HCT116 (cell line): Measurements from ENCODE around the gene CRYBG3. TPM values are rescaled to one million over a fixed set of nuclear protein-coding genes. Genes with fewer than 3 reads are reported as not detected.
"Not testable (repeated sequence)": the region's sequence is repeated elsewhere in the genome, so short reads cannot be mapped to it uniquely, and the experiment has no call there.

Experiments
- ATAC-seq: fragments of 200-7000 bp; cut with Tn5 transposase; 2 replicates; pipeline ENCODE4 v1.9.1; 2020; ENCODE audit warnings: mild to moderate bottlenecking, moderate library complexity
- BruUV-seq: library from RNA; stranded (reverse); fragments of 400-500 nt; replicated peaks from 2 replicates; lab custom pipeline; 2021; lab: Mats Ljungman, UMichigan
- CTCF ChIA-PET: fragments of 300-600 bp; sonication (Branson Sonifier 250); formaldehyde crosslinking; loops from one replicate; lab custom pipeline; 2021; ENCODE audit warnings: antibody characterized with exemption; lab: Charles Lee
- POLR2A ChIA-PET: fragments of 300-600, 350-600 bp; sonication (Branson Sonifier 250); formaldehyde crosslinking; loops from one replicate; lab custom pipeline; 2021; ENCODE audit warnings: antibody characterized with exemption; lab: Charles Lee
- RAD21 ChIA-PET, 2 experiments: fragments of 300-600 bp; sonication (Branson Sonifier 250); formaldehyde crosslinking; loops; one replicate each; lab custom pipeline; 2023; ENCODE audit warnings: low total read pairs in 2 of 2; ENCODE audit not compliant: uncharacterized antibody in 2 of 2, unreplicated experiment in 2 of 2, low non-redundant PET in 1 of 2; lab: Charles Lee
- DNase-seq: peaks from one replicate; pipeline ENCODE4 v3.0.0-alpha.2; 2010; ENCODE audit warnings: low read depth, low spot score
- H2AFZ ChIP-seq: fragments of 200-600 bp; shearing (Covaris generic), sonication (generic); 2 replicates; pipeline ENCODE4 v1.6.1; 2017; ENCODE audit warnings: low read depth, mixed run types, mixed read lengths, antibody characterized with exemption, low read length; ENCODE audit not compliant: poor library complexity, severe bottlenecking
- H3K27ac ChIP-seq: 2 replicates; pipeline ENCODE4 v1.5.1; 2012; ENCODE audit warnings: low read depth, low read length
- H3K27me3 ChIP-seq: fragments of 200-600 bp; sonication (generic); 2 replicates; pipeline ENCODE4 v1.6.1; 2016; ENCODE audit warnings: mixed run types, low read length, mixed read lengths; ENCODE audit not compliant: insufficient read depth
- H3K36me3 ChIP-seq, 2 experiments: fragments of 200-500 bp in 1 of 2; fragments of 200-600 bp in 1 of 2; sonication (Bioruptor generic) in 1 of 2; sonication (generic) in 1 of 2; 2 replicates each; pipeline versions ENCODE4 v1.5.1 to v1.6.1; 2014 to 2016; ENCODE audit warnings: low read length in 2 of 2, inconsistent platforms in 1 of 2, mixed read lengths in 1 of 2, mixed run types in 1 of 2; ENCODE audit not compliant: insufficient read depth in 2 of 2, control insufficient read depth in 1 of 2
- H3K4me1 ChIP-seq, 2 experiments: fragments of 200-600 bp in 1 of 2; sonication (generic) in 1 of 2; 2 replicates each; pipeline versions ENCODE4 v1.5.1 to v1.6.1; 2012 to 2017; ENCODE audit warnings: low read length in 2 of 2, inconsistent platforms in 1 of 2, mild to moderate bottlenecking in 1 of 2, mixed read lengths in 1 of 2, mixed run types in 1 of 2, moderate library complexity in 1 of 2; ENCODE audit not compliant: insufficient read depth in 2 of 2, control insufficient read depth in 1 of 2
- H3K4me2 ChIP-seq: fragments of 200-600 bp; sonication (generic); 2 replicates; pipeline ENCODE4 v1.6.1; 2017; ENCODE audit warnings: mixed run types, low read length, mixed read lengths
- H3K4me3 ChIP-seq, 2 experiments: fragments of 200-600 bp in 1 of 2; sonication (generic) in 1 of 2; replicated peaks in 1 of 2; 2 replicates each; pipeline ENCODE4 v1.5.1; 2011 to 2016; ENCODE audit warnings: low read length in 2 of 2, control low read depth in 1 of 2, low read depth in 1 of 2, mild to moderate bottlenecking in 1 of 2, mixed read lengths in 1 of 2, mixed run types in 1 of 2
- H3K79me2 ChIP-seq: fragments of 200-600 bp; sonication (generic); 2 replicates; pipeline ENCODE4 v1.6.1; 2017; ENCODE audit warnings: mild to moderate bottlenecking, mixed run types, low read length, moderate library complexity, mixed read lengths; ENCODE audit not compliant: insufficient read depth
- H3K9ac ChIP-seq: fragments of 200-600 bp; sonication (generic); 2 replicates; pipeline ENCODE4 v1.6.1; 2016; ENCODE audit warnings: low read length, mixed read lengths
- H3K9me2 ChIP-seq: fragments of 200-600 bp; sonication (generic), shearing (Covaris generic); 2 replicates; pipeline ENCODE4 v1.6.1; 2017; ENCODE audit warnings: mixed run types, mild to moderate bottlenecking, moderate library complexity; ENCODE audit not compliant: insufficient read depth
- H3K9me3 ChIP-seq, 2 experiments: fragments of 200-500 bp in 1 of 2; fragments of 200-600 bp in 1 of 2; sonication (Bioruptor generic) in 1 of 2; sonication (generic) in 1 of 2; 2 replicates each; pipeline ENCODE4 v1.6.1; 2014 to 2017; ENCODE audit warnings: low read length in 2 of 2, mixed read lengths in 2 of 2, inconsistent platforms in 1 of 2, low read depth in 1 of 2, mild to moderate bottlenecking in 1 of 2, mixed run types in 1 of 2, moderate library complexity in 1 of 2; ENCODE audit not compliant: control insufficient read depth in 1 of 2, insufficient read depth in 1 of 2
- H4K20me1 ChIP-seq: fragments of 200-600 bp; sonication (generic), shearing (Covaris generic); 2 replicates; pipeline ENCODE4 v1.6.1; 2017; ENCODE audit warnings: mixed run types, mild to moderate bottlenecking, moderate library complexity; ENCODE audit not compliant: insufficient read depth
- ATF3 ChIP-seq: IDR thresholded peaks from 2 replicates; pipeline ENCODE4 v1.6.1; 2012
- EGR1 ChIP-seq: IDR thresholded peaks from 2 replicates; pipeline ENCODE4 v1.6.1; 2012; ENCODE audit warnings: low read depth
- EZH2phosphoT487 ChIP-seq: fragments of 200-600 bp; IDR thresholded peaks from 2 replicates; pipeline ENCODE4 v1.6.1; 2018; ENCODE audit warnings: antibody characterized with exemption, borderline replicate concordance
- FOSL1 ChIP-seq: IDR thresholded peaks from 2 replicates; pipeline ENCODE4 v1.6.1; 2012; ENCODE audit warnings: low read depth
- POLR2A ChIP-seq: IDR thresholded peaks from 2 replicates; pipeline ENCODE4 v1.7.0; 2011; ENCODE audit warnings: borderline replicate concordance; ENCODE audit not compliant: insufficient read depth, insufficient read length; ENCODE audit errors: extremely low read depth
- POLR2AphosphoS5 ChIP-seq: IDR thresholded peaks from 2 replicates; pipeline ENCODE4 v1.6.1; 2011; ENCODE audit warnings: mild to moderate bottlenecking, low read depth, low read length, moderate library complexity
- RAD21 ChIP-seq: IDR thresholded peaks from 2 replicates; pipeline ENCODE4 v1.6.1; 2012; ENCODE audit warnings: low read depth, mild to moderate bottlenecking
- SIN3A ChIP-seq: IDR thresholded peaks from 2 replicates; pipeline ENCODE4 v1.6.1; 2012; ENCODE audit warnings: low read depth
- SP1 ChIP-seq: IDR thresholded peaks from 2 replicates; pipeline ENCODE4 v1.6.1; 2012; ENCODE audit warnings: low read depth
- SRF ChIP-seq: IDR thresholded peaks from 2 replicates; pipeline ENCODE4 v1.6.1; 2012; ENCODE audit warnings: low read depth
- TCF7L2 ChIP-seq: IDR thresholded peaks from 2 replicates; pipeline ENCODE4 v1.7.0; 2011; ENCODE audit warnings: borderline replicate concordance, inconsistent platforms; ENCODE audit not compliant: insufficient read depth, insufficient read length; ENCODE audit errors: extremely low read depth
- YY1 ChIP-seq: IDR thresholded peaks from 2 replicates; pipeline ENCODE4 v1.6.1; 2011; ENCODE audit warnings: low read length, low read depth, moderate library complexity, mild to moderate bottlenecking; ENCODE audit not compliant: insufficient replicate concordance; ENCODE audit errors: extremely low read depth
- ZFX ChIP-seq: fragments of 450-650 bp; IDR thresholded peaks from 2 replicates; pipeline ENCODE4 v1.6.1; 2017
- intact Hi-C: fragments of 100-400 bp; cut with micrococcal nuclease; formaldehyde crosslinking; loops from 2 replicates; pipeline ENCODE4 v1.10.0; 2022
- total RNA-seq: library from RNA; stranded (reverse); gene quantifications from one replicate; pipeline ENCODE4 v1.2.1, GENCODE V29; 2021; ENCODE audit not compliant: unreplicated experiment

The CRYBG3 gene
- total RNA-seq, 1 experiment from 2014 or later, result 7.5 TPM

- H3K36me3 ChIP-seq, H2AFZ ChIP-seq, H3K4me1 ChIP-seq, DNase-seq, CTCF ChIA-PET, intact Hi-C loops, POLR2A ChIA-PET, ATAC-seq, H3K9me3 ChIP-seq, H3K9me2 ChIP-seq, H3K27me3 ChIP-seq, H3K9ac ChIP-seq, H3K27ac ChIP-seq, H3K4me3 ChIP-seq, H3K4me2 ChIP-seq, RAD21 ChIA-PET, H3K79me2 ChIP-seq, H4K20me1 ChIP-seq, BruUV-seq: not testable (repeated sequence)
Observed at GRCh38 chr3:97909830-97910229, 88.0 kb downstream of the CRYBG3 start.

- POLR2A ChIA-PET, DNase-seq: not testable (repeated sequence)
Observed at GRCh38 chr3:97910236-97910831, 88.5 kb downstream of the CRYBG3 start.

GRCh38 chr3:97910931-97911351 lies 89.1 kb downstream of the CRYBG3 start:
- no peaks in the 10 kb centered on the region for H4K20me1 ChIP-seq
- ATAC-seq, result no peak
- DNase-seq, result no peak
- H3K27me3 ChIP-seq, result no peaks in the 10 kb centered on the region
- RAD21 ChIA-PET, result no interaction called here
- H3K36me3 ChIP-seq, result no peaks in the 10 kb centered on the region
- H3K79me2 ChIP-seq, result no peaks in the 10 kb centered on the region
- no peak overlapping the region for H3K4me3 ChIP-seq
- BruUV-seq, result no TSS peak
- intact Hi-C loops, result no loop called here
- H3K4me1 ChIP-seq, result peaks cover 6% of the 10 kb centered on the region in 2 experiments; a peak in 3 of 4 replicates
- no peak overlapping the region for H3K4me2 ChIP-seq
- CTCF ChIA-PET, result no interaction called here
- H3K9me3 ChIP-seq, result no peaks in the 10 kb centered on the region
- POLR2A ChIA-PET, result no interaction called here
- H3K9ac ChIP-seq, result no peak overlapping the region
- no peaks in the 10 kb centered on the region for H3K9me2 ChIP-seq
- no peak overlapping the region for H2AFZ ChIP-seq
- no peak overlapping the region for H3K27ac ChIP-seq
- no peak for TF ChIP-seq TCF7L2
- TF ChIP-seq SIN3A, result no peak
- TF ChIP-seq POLR2A, result no peak
- no peak for TF ChIP-seq FOSL1
- no peak for TF ChIP-seq SP1
- TF ChIP-seq EGR1, result no peak
- TF ChIP-seq ZFX, result no peak
- TF ChIP-seq ATF3, result no peak
- no peak for TF ChIP-seq RAD21
- TF ChIP-seq POLR2AphosphoS5, result no peak
- no peak for TF ChIP-seq SRF
- no peak for TF ChIP-seq EZH2phosphoT487
- no peak for TF ChIP-seq YY1

More at GRCh38 chr3:97910236-97910831, 88.5 kb downstream of the CRYBG3 start:
- H3K4me2 ChIP-seq, H2AFZ ChIP-seq, CTCF ChIA-PET, H3K4me1 ChIP-seq, H3K27ac ChIP-seq, ATAC-seq, intact Hi-C loops, H3K9me2 ChIP-seq, RAD21 ChIA-PET, BruUV-seq, H3K79me2 ChIP-seq, H3K27me3 ChIP-seq, H3K9me3 ChIP-seq, H4K20me1 ChIP-seq, H3K36me3 ChIP-seq, H3K9ac ChIP-seq, H3K4me3 ChIP-seq: not testable (repeated sequence)
